ENCODE measurements around the gene SAMD14.
A peak's percentile ranks its signal among the peaks of the same experiment; 100 is the strongest.

Gene SAMD14

GRCh38 chr17:50155115-50155819 lies 25.3 kb upstream of the SAMD14 start:
- ATAC-seq, result no peak
- H3K4me1 Mint-ChIP-seq, result peaks cover 29% of the 10 kb centered on the region
- no peaks in the 10 kb centered on the region for H3K27me3 Mint-ChIP-seq
- H3K36me3 Mint-ChIP-seq (ENCODE audit: low read depth), result no peaks in the 10 kb centered on the region
- H3K27ac Mint-ChIP-seq, result no peak overlapping the region
- DNase-seq, result no peak
- H3K9me3 Mint-ChIP-seq, result no peaks in the 10 kb centered on the region
- H3K4me3 Mint-ChIP-seq, result no peak overlapping the region

GRCh38 chr17:50154604-50155003 lies 24.6 kb upstream of the SAMD14 start:
- H3K27me3 Mint-ChIP-seq, result no peaks in the 10 kb centered on the region
- no peaks in the 10 kb centered on the region for H3K36me3 Mint-ChIP-seq (ENCODE audit: low read depth)
- H3K9me3 Mint-ChIP-seq, result no peaks in the 10 kb centered on the region
- ATAC-seq (no peak), DNase-seq (no peak)
- H3K4me3 Mint-ChIP-seq, result no peak overlapping the region
- H3K27ac Mint-ChIP-seq, result no peak overlapping the region
- peaks cover 29% of the 10 kb centered on the region for H3K4me1 Mint-ChIP-seq

DNA sequence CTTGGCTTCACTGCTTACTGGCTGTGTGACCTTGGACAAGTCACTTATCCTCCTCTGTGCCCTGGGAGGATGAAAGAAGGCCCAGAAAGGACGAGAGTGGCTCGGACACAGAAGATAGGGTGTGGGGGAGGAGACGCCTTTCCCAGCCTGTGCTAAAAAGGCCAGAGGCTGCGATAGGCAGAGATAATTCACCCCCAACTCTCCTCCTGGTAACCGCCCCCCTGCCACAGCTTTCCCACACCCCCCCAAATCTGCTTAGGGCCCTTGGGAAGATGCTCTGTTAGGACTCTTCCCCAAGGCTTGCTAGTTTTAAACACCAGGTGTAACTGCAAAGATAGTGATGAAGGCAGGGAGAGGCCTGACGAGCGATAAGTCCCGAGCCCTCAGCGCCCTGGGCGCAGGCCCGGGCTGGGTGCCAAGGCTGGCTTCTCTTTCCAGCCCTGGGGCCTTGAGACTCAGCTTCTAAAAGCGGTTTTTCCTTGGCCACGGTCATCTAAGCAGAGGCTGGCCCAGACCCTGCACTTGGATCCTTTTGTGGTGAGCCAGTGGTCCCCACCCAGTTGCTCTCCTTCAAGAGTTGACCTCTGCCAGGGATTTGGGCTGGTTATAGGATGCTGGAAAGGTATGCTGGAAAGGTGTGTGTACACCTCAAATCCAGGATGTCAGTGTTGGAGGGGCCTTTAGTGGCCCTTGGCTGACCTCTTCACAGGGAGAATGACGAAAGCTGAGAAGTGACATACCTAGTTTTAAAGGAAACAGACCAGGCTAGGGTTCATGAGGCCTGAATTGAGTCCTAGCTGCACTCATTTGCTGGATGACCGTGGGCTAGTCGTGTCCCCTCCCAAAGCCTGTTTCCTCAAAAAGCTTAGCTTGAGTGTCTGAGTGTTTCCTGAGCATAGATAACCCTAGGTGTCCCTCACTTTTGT lies 24.0 kb upstream of the SAMD14 start:
- Mint-ChIP-seq H3K27me3 (no peaks in the 10 kb centered on the region), H3K36me3 (ENCODE audit: low read depth) (no peaks in the 10 kb centered on the region), H3K4me3 (no peak overlapping the region), H3K27ac (no peak overlapping the region), H3K4me1 (peaks cover 29% of the 10 kb centered on the region), H3K9me3 (no peaks in the 10 kb centered on the region)
- ATAC-seq, result no peak
- no peak for DNase-seq

DNA sequence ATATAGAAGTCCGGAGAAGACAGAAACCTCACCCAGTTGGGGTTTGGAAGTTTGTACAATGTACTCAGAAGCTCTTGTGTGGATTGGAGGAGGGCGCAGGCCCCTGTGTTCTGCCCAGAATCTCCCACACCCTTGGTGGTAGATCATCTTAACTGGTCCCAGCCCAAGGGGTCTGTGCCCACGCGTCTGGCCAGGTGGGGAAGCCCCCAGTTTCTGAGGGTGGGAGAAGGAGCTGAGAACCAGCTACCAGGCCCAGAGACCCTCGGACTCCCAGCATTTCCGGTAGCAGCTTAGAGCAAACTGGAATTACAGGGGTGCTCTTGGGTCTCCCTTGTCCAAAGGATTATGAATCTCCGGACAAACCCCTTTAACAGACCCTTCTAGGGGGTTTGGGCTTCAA lies 22.8 kb upstream of the SAMD14 start:
- ATAC-seq (no peak), DNase-seq (no peak)
- no peaks in the 10 kb centered on the region for H3K27me3 Mint-ChIP-seq
- no peaks in the 10 kb centered on the region for H3K9me3 Mint-ChIP-seq
- peaks cover 2% of the 10 kb centered on the region for H3K36me3 Mint-ChIP-seq (ENCODE audit: low read depth)
- H3K4me1 Mint-ChIP-seq, result peaks cover 28% of the 10 kb centered on the region
- no peak overlapping the region for H3K4me3 Mint-ChIP-seq
- H3K27ac Mint-ChIP-seq, result peak overlapping the region; percentile 90

DNA sequence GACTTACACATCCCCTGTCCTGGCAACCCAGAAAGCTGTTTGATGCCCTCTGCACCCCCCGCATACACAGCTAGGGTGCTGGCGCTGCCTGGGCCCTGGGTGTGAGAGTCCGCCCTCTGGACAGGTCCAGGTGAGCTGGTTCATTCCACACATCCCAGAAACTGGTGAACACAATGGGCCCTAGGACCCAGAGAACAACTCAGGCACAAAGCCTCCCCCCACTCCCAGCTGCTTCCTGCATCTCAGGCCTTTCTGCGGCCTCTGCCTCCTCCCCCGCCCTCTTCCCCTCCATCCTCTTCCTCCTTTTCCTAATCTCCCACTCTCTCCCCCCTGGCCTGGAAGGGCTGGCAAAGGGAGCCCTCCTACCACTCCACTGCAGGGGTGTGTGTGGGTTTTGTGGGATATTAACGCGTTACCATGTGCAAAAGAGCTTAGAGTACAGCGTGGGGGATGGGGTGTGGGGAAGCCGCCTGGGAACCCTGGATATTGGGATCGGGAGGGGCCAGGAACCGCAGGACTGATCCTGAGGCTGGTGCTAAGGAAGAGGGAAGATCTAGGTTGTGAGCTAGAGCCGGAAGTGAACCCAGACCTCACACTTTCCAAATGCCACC lies 22.1 kb upstream of the SAMD14 start:
- Mint-ChIP-seq H3K4me3 (peak overlapping the region; percentile 93), H3K36me3 (ENCODE audit: low read depth) (peaks cover 5% of the 10 kb centered on the region), H3K4me1 (peaks cover 35% of the 10 kb centered on the region), H3K9me3 (no peaks in the 10 kb centered on the region), H3K27me3 (no peaks in the 10 kb centered on the region), H3K27ac (peak overlapping the region; percentile 90)
- DNase-seq, result peak; percentile 58
- ATAC-seq, result peak; percentile 11

DNA sequence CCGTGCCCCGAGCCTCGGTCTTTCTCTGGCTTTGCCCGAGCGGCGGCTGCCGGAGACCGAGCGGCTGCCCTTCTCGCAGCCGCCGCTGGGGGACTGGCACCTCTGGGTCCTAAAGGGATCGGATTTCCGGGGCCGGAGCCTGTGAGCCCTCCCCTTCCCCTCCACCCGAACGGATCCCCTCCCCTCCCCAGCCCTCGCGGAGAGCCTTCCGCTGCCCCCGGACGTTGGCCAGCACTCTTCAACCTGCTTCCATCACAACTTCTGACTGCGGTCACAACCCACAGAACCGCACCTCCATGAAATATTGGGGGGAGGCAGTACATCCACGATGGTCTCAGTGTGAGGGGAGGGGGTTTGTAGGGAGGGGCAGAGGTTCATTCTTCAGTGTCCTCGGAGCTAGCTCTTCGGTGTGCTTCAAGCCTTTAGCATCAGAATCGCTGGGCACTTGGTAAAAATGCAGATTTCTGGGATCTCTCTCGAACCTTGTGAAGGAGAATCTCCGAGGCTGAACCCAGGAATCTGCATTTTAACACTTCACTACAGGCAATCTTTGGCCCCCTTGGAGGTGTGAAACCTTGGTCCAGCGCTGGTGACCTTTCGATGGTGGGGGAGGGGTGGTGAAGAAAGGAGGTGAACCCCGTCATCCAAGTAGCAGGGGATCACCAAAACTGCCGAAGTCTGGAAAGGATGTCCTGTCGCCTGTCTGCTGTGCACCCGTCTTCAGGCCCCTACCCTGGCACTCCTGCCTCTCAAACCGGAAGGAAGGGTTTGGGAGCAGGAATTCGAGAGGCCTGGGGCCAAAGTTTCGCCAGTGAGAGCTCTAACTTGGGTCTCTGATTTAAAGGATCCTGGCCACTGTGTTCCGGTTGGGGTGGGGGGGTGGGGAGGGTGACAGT lies 21.3 kb upstream of the SAMD14 start:
- peaks cover 43% of the 10 kb centered on the region for H3K4me1 Mint-ChIP-seq
- ATAC-seq (peak; percentile 68), DNase-seq (peak; percentile 91)
- H3K27ac Mint-ChIP-seq, result peak overlapping the region; percentile 90
- H3K36me3 Mint-ChIP-seq (ENCODE audit: low read depth), result peaks cover 11% of the 10 kb centered on the region
- no peaks in the 10 kb centered on the region for H3K9me3 Mint-ChIP-seq
- H3K4me3 Mint-ChIP-seq, result peak overlapping the region; percentile 93
- H3K27me3 Mint-ChIP-seq, result no peaks in the 10 kb centered on the region

DNA sequence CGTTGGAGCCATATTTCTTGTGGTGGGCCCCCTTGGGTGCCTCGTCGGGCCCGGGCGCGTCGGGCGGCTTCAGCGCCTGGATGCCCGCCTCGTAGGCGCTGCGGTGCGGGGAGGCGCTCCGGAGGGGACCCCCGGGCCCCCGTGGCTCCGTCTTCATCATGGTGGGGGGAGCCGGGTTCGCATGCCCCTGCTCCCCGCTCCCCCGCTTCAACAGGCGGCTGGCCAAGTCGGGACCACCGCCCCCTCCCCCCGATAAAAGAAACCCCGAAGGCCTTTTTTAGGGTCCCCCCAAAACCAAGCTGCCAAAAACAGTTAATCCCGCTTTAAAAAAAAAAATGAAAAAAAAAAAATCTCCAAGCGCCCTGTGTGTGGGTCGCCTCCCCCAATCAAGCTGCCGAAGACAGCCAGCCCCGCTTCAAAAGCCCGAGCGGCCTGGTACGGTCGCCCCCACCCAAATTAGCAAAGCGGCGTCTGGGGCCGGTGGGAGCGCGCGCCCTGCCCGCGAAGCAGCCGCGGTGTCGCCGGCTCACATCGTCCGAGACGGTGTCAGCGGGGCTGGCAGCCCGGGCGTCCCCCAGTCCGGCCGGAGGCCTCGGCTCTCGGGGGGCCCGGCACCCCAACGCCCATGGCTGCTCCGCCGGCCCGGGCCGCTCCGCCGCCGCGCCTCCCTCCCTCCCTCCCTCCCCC lies 20.5 kb upstream of the SAMD14 start, which contains the start of gene PPP1R9B:
PPP1R9B (minus strand) TSS at position 324 of the 687 bp plus-strand sequence; CDS start at position 160, 164 bp downstream.
- ATAC-seq (no peak), DNase-seq (no peak)
- Mint-ChIP-seq H3K36me3 (ENCODE audit: low read depth) (peaks cover 11% of the 10 kb centered on the region), H3K4me3 (peak within 1 kb of the TSS; percentile 93), H3K27me3 (no peaks in the 10 kb centered on the region), H3K9me3 (no peaks in the 10 kb centered on the region), H3K27ac (peak within 1 kb of the TSS; percentile 90), H3K4me1 (peaks cover 47% of the 10 kb centered on the region)

DNA sequence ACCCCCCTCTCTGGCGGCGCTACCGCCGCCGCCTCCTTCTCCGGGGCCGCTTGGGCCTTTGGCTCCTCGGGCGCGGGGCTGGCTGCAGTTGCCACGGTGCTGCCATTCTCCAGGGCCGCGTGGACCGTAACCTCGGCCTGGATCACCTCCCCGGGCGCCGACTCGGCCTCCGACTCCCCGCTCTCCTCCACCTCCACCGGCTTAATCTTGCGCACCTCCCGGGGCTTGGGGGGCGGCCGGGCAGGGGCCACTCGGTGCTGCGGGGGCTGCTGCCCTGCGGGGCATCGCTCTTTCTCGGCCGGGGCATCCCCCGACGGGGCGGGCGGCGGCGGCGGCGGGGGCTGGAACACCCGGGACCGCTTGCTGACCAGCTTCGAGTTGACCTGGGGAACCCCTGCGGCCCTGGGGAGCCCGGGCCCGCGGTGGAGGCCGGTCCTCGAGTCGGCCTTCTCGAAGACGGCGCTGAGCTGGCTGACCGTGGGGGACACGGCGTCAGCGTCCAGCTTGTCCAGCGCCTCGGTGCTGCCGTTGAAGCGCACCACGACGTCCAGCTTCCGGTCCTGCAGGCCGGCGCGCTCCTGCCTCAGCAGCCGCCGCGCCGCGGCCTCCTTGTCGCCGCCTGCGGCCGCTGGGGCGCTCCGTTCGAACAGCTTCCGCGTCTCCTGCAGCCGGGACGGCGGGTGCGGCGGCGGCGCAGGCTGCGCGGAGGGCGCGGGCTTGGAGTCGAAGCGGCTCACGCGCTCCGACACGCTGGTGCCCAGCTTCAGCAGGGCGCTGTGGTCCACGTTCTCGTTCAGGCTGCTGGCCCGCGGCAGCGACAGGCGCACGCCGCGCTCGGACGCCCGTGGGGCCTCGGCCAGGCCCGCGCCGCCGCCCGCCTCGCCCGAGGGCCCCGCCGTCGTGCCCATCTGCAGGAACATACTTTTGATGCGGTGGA lies 19.7 kb upstream of the SAMD14 start:
- H3K4me1 Mint-ChIP-seq, result peaks cover 50% of the 10 kb centered on the region
- peaks cover 11% of the 10 kb centered on the region for H3K36me3 Mint-ChIP-seq (ENCODE audit: low read depth)
- no peaks in the 10 kb centered on the region for H3K27me3 Mint-ChIP-seq
- peak; percentile 65 for DNase-seq
- no peak for ATAC-seq
- H3K27ac Mint-ChIP-seq, result peak overlapping the region; percentile 89
- peak overlapping the region; percentile 93 for H3K4me3 Mint-ChIP-seq
- no peaks in the 10 kb centered on the region for H3K9me3 Mint-ChIP-seq

- Mint-ChIP-seq H3K4me1 (peaks cover 50% of the 10 kb centered on the region), H3K27ac (peak overlapping the region; percentile 89), H3K27me3 (no peaks in the 10 kb centered on the region), H3K9me3 (no peaks in the 10 kb centered on the region), H3K36me3 (ENCODE audit: low read depth) (peaks cover 18% of the 10 kb centered on the region), H3K4me3 (peak overlapping the region; percentile 93)
- no peak for ATAC-seq
- DNase-seq, result no peak
Observed at GRCh38 chr17:50149091-50149416, 19.1 kb upstream of the SAMD14 start.

- DNase-seq (peak; percentile 82), ATAC-seq (peak; percentile 56)
- Mint-ChIP-seq H3K27ac (peak overlapping the region; percentile 93), H3K4me1 (peaks cover 53% of the 10 kb centered on the region), H3K4me3 (peak overlapping the region; percentile 93), H3K36me3 (ENCODE audit: low read depth) (peaks cover 20% of the 10 kb centered on the region), H3K9me3 (no peaks in the 10 kb centered on the region), H3K27me3 (no peaks in the 10 kb centered on the region)
Observed at GRCh38 chr17:50148226-50149090, 18.5 kb upstream of the SAMD14 start.

DNA sequence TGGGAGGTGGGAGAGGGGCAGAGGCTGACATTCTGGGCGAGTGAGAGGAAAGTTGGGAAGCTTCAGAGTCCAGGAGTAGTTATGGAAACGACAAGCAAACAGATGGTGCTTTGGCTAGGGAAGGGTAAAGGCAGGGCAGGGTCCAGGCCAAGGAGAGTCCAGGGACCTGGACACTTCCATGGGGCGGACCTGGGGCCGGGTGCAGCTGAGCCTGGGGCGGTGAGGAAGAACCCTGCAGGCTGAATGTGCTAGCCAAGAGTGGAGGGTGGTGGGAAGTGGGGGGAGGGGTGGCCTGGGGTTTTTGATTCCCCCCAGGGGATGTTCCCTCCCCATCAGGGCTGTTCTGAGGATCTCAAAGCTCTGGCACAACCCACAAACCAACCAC lies 17.9 kb upstream of the SAMD14 start:
- H3K27ac Mint-ChIP-seq, result peak overlapping the region; percentile 93
- H3K4me1 Mint-ChIP-seq, result peaks cover 57% of the 10 kb centered on the region
- no peak for ATAC-seq
- peak; percentile 42 for DNase-seq
- no peaks in the 10 kb centered on the region for H3K27me3 Mint-ChIP-seq
- H3K36me3 Mint-ChIP-seq (ENCODE audit: low read depth), result peaks cover 24% of the 10 kb centered on the region
- H3K9me3 Mint-ChIP-seq, result no peaks in the 10 kb centered on the region
- H3K4me3 Mint-ChIP-seq, result peak overlapping the region; percentile 93

All from activated naive CD8-positive, alpha-beta T cell treated with anti-CD3 and anti-CD28 coated beads, Interleukin-2, amount 50 U/mL, for 24 hours (primary cell).